CD8-positive, alpha-beta memory T cell (primary cell): ENCODE results near the gene BCAN. TPM values are rescaled to one million over a fixed set of nuclear protein-coding genes. Genes with fewer than 3 reads are reported as not detected.

ENCODE experiments used
- CTCF ChIA-PET: fragments of 350-600 bp; sonication (Branson Sonifier 250); formaldehyde crosslinking; loops from one replicate; lab custom pipeline; 2021; ENCODE audit warnings: antibody characterized with exemption; lab: Charles Lee
- POLR2A ChIA-PET: fragments of 350-600 bp; sonication (Branson Sonifier 250); formaldehyde crosslinking; loops from one replicate; lab custom pipeline; 2021; ENCODE audit warnings: antibody characterized with exemption; lab: Charles Lee
- DNase-seq, 5 donors: peaks; one replicate each; pipeline versions ENCODE4 v3.0.0 to v3.0.0-alpha.2; 2020 to 2022; ENCODE audit warnings: mixed read lengths in 1 of 5
- H3K27ac ChIP-seq: one replicate; pipeline ENCODE4 v1.7.0; 2013; ENCODE audit warnings: low read depth, mild to moderate bottlenecking, low read length, moderate library complexity
- H3K27me3 ChIP-seq: 2 replicates; pipeline ENCODE4 v1.7.0; 2013; ENCODE audit warnings: low read length, mild to moderate bottlenecking; ENCODE audit not compliant: insufficient read depth, poor library complexity, severe bottlenecking
- H3K36me3 ChIP-seq: 2 replicates; pipeline ENCODE4 v1.7.0; 2013; ENCODE audit warnings: mild to moderate bottlenecking, low read length, moderate library complexity; ENCODE audit not compliant: insufficient read depth
- H3K4me1 ChIP-seq: 2 replicates; pipeline ENCODE4 v1.7.0; 2013; ENCODE audit warnings: mild to moderate bottlenecking, low read length, moderate library complexity; ENCODE audit not compliant: insufficient read depth
- H3K4me3 ChIP-seq: 2 replicates; pipeline ENCODE4 v1.7.0; 2013; ENCODE audit warnings: mild to moderate bottlenecking, low read length
- H3K9me3 ChIP-seq: 2 replicates; pipeline ENCODE4 v1.7.0; 2013; ENCODE audit warnings: mild to moderate bottlenecking, low read length
- H3K27ac Mint-ChIP-seq, 8 donors: one replicate each; pipeline ENCODE4 v1.8.0; 2020 to 2021; ENCODE audit warnings: mixed read lengths in 8 of 8, mild to moderate bottlenecking in 6 of 8, inconsistent platforms in 3 of 8, moderate library complexity in 3 of 8
- H3K27me3 Mint-ChIP-seq, 2 donors: one replicate each; pipeline ENCODE4 v1.8.0; 2020 to 2021; ENCODE audit warnings: mixed read lengths in 2 of 2, mild to moderate bottlenecking in 1 of 2, moderate library complexity in 1 of 2
- H3K36me3 Mint-ChIP-seq, 3 donors: one replicate each; pipeline ENCODE4 v1.8.0; 2020 to 2021; ENCODE audit warnings: mixed read lengths in 3 of 3, inconsistent platforms in 1 of 3, mild to moderate bottlenecking in 1 of 3
- H3K4me1 Mint-ChIP-seq, 3 donors: one replicate each; pipeline ENCODE4 v1.8.0; 2020 to 2021; ENCODE audit warnings: mixed read lengths in 3 of 3, inconsistent platforms in 1 of 3, mild to moderate bottlenecking in 1 of 3
- H3K4me3 Mint-ChIP-seq, 7 donors: one replicate each; pipeline ENCODE4 v1.8.0; 2020 to 2021; ENCODE audit warnings: mixed read lengths in 7 of 7, mild to moderate bottlenecking in 6 of 7, moderate library complexity in 4 of 7, inconsistent platforms in 2 of 7
- H3K9me3 Mint-ChIP-seq, 5 donors: one replicate each; pipeline ENCODE4 v1.8.0; 2020 to 2022; ENCODE audit warnings: mixed read lengths in 5 of 5, mild to moderate bottlenecking in 3 of 5, moderate library complexity in 2 of 5, inconsistent platforms in 1 of 5
- polyA plus RNA-seq: library from polyadenylated mRNA; unstranded; fragments of 300-500 nt; fragmentation: Illumina TruSeq; gene quantifications from one replicate; pipeline ENCODE4 v1.2.3, GENCODE V29; 2021
- total RNA-seq, 2 experiments: library from RNA; stranded (reverse); gene quantifications; one replicate each; pipeline ENCODE4 v1.2.3, GENCODE V29; 2021

The BCAN gene
- total and polyA plus RNA-seq, 3 experiments from 2014 or later, result not detected

DNA sequence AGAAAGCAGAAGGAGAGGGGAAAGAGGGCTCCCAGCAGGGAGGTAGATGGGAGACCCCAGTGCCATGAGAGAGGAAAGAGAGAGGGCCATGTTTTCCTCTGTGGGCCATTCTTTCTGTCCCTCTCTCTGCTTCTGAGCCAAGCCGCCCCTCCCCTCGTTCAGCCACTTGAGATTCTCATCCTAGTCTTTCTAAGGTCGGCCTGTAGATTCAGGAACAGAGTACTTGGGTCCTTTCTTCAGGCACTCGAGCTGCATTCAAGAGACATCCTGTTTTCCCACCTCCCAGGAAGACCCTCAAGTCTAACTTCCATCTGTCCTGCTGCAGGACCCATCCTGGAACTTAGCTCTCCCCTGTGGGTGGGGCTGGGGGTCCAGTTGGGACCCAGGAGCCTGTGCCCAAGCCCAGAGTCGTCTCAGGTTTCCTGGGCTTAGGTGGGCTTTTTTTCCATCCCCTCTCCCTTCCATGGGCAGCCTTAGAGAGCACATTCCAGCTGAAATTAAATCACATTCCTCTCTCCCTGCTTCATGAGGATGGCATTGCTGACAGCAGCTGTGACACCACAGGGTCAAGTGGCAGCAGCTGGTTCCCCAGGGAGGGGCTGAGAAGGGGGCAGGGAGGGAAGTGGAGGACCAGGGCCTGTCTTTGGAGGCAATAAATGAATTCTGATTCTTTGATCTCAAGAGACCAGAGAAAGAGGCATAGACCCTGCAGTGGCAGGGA is 22.3 kb downstream of the BCAN start:
- H3K4me3 ChIP-seq, result no peak overlapping the region
- POLR2A ChIA-PET, result no interaction called here
- Mint-ChIP-seq H3K9me3 (no peaks in the 10 kb centered on the region), H3K27me3 (peaks cover 0 to 3% of the 10 kb centered on the region in 2 donors), H3K4me1 (peaks cover 24 to 30% (median 25%) of the 10 kb centered on the region in 3 donors), H3K27ac (no peak overlapping the region), H3K36me3 (no peaks in the 10 kb centered on the region), H3K4me3 (no peak overlapping the region)
- CTCF ChIA-PET, result interaction anchor here (1.1 to 1.7 kb wide), 3 partner anchors 13 to 40 kb away, joined by 3 to 4 read pairs (median 3); partner anchors contain the start of gene NES
- peaks cover 30% of the 10 kb centered on the region for H3K4me1 ChIP-seq
- H3K27me3 ChIP-seq, result no peaks in the 10 kb centered on the region
- H3K9me3 ChIP-seq, result no peaks in the 10 kb centered on the region
- H3K36me3 ChIP-seq, result no peaks in the 10 kb centered on the region
- DNase-seq, result no peak
- H3K27ac ChIP-seq, result peak overlapping the region; percentile 20

DNA sequence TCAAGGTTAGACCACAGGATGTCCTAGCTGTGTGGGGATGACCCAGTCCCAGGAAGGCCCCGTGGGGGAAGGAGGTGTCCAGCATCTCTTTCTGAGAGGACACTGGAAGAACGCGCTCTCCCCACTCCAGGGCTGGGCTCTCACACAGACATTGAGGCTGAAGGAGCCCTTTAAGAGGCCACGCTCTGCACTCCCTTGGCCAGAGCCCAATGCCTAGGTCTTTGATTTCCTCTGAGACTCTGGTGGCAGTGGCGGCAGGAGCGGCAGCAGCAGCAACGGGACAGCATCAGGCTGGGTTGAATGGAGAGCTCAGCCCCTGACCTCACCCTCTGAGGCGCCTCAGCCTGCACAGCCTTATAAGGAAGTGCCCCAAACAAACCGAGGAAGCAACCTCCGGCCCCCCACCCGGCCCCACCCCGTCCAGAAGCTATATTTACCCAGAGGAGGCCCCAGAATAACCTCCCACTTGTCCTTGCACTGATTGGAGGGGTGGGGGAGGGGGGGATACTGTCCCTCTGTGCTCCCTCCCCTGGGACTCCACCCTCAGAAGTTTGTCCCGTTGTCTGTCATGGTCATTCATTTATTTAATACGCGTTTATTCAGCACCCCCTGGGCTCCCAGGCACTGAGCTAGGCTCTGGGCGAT is 23.0 kb downstream of the BCAN start:
- Mint-ChIP-seq H3K4me1 (peaks cover 17 to 23% (median 19%) of the 10 kb centered on the region in 3 donors), H3K36me3 (no peaks in the 10 kb centered on the region)
- POLR2A ChIA-PET, result interaction anchor here (0.7 kb wide), 1 partner anchor 34 kb away, joined by 4 read pairs; no protein-coding TSS in a partner anchor

DNA sequence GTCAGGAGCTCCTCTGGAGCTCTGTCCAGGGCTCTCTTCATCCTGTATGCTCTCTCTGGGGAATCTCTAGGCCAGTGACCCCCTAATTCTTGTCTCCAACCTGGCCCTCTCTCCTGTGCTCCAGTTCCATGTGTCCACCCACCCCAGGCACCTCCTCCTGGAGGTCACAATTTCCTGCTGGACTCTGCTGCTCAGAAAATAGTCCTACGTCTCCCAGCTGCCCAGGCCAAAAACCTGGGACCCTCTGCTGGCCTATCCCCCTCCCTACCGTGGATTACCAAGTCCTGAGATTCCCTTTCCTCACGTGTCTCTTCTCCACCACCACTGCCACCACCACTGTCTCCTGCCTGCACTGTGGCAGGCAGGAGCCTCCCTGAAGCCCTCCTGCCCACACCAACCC is 23.6 kb downstream of the BCAN start:
- H3K36me3 Mint-ChIP-seq, result no peaks in the 10 kb centered on the region
- DNase-seq, result no peak
- Histone ChIP-seq H3K4me3 (no peak overlapping the region), H3K9me3 (no peaks in the 10 kb centered on the region), H3K4me1 (peaks cover 18% of the 10 kb centered on the region), H3K27me3 (no peaks in the 10 kb centered on the region), H3K27ac (no peak overlapping the region), H3K36me3 (no peaks in the 10 kb centered on the region)
- CTCF ChIA-PET, result interaction anchor here (0.7 to 1.7 kb wide), 2 partner anchors 12 to 176 kb away, joined by 3 to 4 read pairs; partner anchors contain the start of gene NES
- POLR2A ChIA-PET, result interaction anchor here (0.7 kb wide), 1 partner anchor 33 kb away, joined by 4 read pairs; no protein-coding TSS in a partner anchor
- H3K9me3 Mint-ChIP-seq, result no peaks in the 10 kb centered on the region
- peaks cover 10 to 17% (median 13%) of the 10 kb centered on the region in 3 donors for H3K4me1 Mint-ChIP-seq
- H3K4me3 Mint-ChIP-seq, result no peak overlapping the region
- H3K27ac Mint-ChIP-seq, result peak overlapping the region in 1 of 8 donors; percentile 51
- H3K27me3 Mint-ChIP-seq, result peaks cover 0 to 3% of the 10 kb centered on the region in 2 donors

More for the DNA sequence above, 23.0 kb downstream of the BCAN start:
- Histone ChIP-seq H3K9me3 (no peaks in the 10 kb centered on the region), H3K36me3 (no peaks in the 10 kb centered on the region), H3K4me1 (peaks cover 23% of the 10 kb centered on the region), H3K4me3 (no peak overlapping the region), H3K27me3 (no peaks in the 10 kb centered on the region), H3K27ac (peak overlapping the region; percentile 20)
- DNase-seq, result no peak
- Mint-ChIP-seq H3K9me3 (no peaks in the 10 kb centered on the region), H3K27me3 (peaks cover 0 to 3% of the 10 kb centered on the region in 2 donors), H3K4me3 (no peak overlapping the region), H3K27ac (no peak overlapping the region)
- CTCF ChIA-PET, result interaction anchor here (1.1 to 1.7 kb wide), 3 partner anchors 12 to 40 kb away, joined by 3 to 4 read pairs (median 3); partner anchors contain the start of gene NES

DNA sequence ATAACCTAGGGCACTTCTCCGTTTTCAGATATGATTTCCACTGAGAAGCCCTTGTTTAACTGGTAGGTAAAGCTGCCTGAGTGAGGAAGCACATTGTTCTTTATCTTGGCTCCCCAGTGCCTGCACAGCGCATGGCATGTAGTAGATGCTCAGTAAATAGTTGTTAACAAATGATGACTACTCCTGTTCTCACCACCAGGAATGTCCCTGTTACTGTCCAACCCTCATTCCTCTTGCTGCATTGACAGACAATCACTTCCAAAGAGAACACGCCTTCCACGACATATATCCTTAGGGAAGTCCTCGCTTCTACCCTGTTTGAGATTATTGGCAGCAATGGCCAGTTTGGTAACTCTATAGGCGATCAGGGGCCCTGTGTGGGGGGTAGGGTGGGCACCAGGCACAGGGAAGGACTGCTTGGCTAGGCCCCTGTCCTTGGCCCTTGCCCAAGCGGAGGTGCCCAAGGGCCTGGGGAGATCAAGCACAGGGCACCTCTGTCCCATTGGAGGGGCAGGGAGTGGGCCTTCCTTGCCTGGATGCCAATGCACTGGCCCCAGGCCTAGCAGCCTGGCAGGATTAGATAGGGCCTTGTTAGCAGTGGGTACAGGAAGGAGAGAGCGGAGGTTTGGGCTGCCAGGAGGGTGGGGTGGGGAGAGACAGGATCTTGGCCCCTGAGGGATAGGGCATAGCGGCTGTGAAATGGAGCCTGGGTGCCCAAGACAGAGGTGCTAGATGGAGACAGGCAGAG is 25.1 kb downstream of the BCAN start:
- Histone ChIP-seq H3K4me3 (no peak overlapping the region), H3K9me3 (no peaks in the 10 kb centered on the region), H3K27me3 (no peaks in the 10 kb centered on the region), H3K36me3 (no peaks in the 10 kb centered on the region), H3K4me1 (peaks cover 3% of the 10 kb centered on the region), H3K27ac (no peak overlapping the region)
- Mint-ChIP-seq H3K27ac (peak overlapping the region in 1 of 8 donors; percentile 43), H3K4me3 (no peak overlapping the region), H3K9me3 (no peaks in the 10 kb centered on the region), H3K27me3 (peaks cover 6 to 10% of the 10 kb centered on the region in 2 donors), H3K4me1 (peaks cover 0 to 3% (median 2%) of the 10 kb centered on the region in 3 donors), H3K36me3 (peaks cover 0 to 2% (median 0%) of the 10 kb centered on the region in 3 donors)
- ChIA-PET POLR2A (no interaction called here), CTCF (interaction anchor here (1.4 kb wide), 1 partner anchor 59 kb away, joined by 3 read pairs; no protein-coding TSS in a partner anchor)
- no peak for DNase-seq

DNA sequence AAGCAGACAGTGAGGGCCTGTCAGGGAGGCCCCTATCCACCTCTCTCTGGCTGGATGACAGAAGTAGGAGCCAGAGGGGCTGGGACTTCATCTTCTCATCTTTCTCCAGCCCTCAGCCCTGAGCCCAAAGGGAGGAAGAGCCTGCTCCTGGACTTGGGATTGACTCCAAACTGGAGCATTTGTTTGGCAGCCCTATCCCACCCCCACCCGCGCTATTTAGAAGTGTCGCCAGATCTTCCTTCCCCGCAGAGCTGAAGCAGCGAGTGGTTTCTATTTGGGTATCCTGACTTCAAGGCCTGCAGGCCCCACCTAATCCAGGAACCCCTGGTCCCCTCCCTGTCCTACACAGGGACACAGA is 25.7 kb downstream of the BCAN start:
- Mint-ChIP-seq H3K27ac (no peak overlapping the region), H3K4me1 (no peaks in the 10 kb centered on the region), H3K4me3 (no peak overlapping the region), H3K36me3 (peaks cover 0 to 2% (median 0%) of the 10 kb centered on the region in 3 donors), H3K9me3 (no peaks in the 10 kb centered on the region), H3K27me3 (peaks cover 9 to 10% of the 10 kb centered on the region in 2 donors)
- ChIA-PET POLR2A (no interaction called here), CTCF (no interaction called here)
- H3K36me3 ChIP-seq, result no peaks in the 10 kb centered on the region
- H3K27ac ChIP-seq, result no peak overlapping the region
- no peaks in the 10 kb centered on the region for H3K9me3 ChIP-seq
- no peaks in the 10 kb centered on the region for H3K27me3 ChIP-seq
- no peak for DNase-seq
- no peak overlapping the region for H3K4me3 ChIP-seq
- H3K4me1 ChIP-seq, result no peaks in the 10 kb centered on the region

DNA sequence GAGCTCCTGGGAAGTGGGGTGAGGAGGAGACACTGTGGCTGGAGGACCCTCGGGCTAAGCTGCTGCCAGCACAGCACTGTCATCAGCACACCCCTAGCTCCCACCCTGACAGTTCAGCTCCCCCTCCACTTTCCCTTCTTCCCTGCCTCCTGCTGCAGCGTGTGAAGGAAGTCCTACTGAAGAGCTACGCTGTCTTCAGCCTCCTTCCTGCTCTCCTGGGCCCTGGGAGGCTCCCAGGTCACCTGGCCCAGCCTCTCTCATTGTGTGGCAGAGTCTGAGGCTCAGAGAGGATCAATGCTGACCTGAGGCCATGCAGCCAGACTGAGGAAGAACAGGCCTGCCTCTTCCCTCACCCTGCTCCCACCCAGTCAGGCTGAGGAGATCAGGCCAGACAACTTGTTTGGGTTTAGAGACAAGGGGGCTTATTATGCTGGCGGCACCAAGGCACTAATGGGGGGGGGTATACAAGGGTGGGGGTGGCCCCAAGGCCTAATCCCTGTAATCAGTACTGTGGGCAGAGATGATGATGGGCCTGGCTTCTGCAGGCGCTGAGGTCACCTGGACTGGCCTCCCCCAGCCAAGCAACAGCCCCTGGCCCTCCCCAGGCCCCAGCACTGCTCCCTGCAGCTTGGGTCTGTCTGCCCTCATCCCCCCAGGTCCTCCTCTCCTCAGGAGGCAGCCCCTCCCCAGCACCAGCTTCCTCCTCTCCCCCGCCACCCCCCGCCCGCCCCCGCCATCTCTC is 26.2 kb downstream of the BCAN start:
- Histone ChIP-seq H3K27me3 (no peaks in the 10 kb centered on the region), H3K9me3 (no peaks in the 10 kb centered on the region), H3K27ac (no peak overlapping the region), H3K36me3 (no peaks in the 10 kb centered on the region), H3K4me3 (no peak overlapping the region), H3K4me1 (no peaks in the 10 kb centered on the region)
- Mint-ChIP-seq H3K4me3 (no peak overlapping the region), H3K36me3 (peaks cover 0 to 2% (median 0%) of the 10 kb centered on the region in 3 donors), H3K9me3 (no peaks in the 10 kb centered on the region), H3K4me1 (no peaks in the 10 kb centered on the region), H3K27ac (no peak overlapping the region), H3K27me3 (peaks cover 11 to 12% of the 10 kb centered on the region in 2 donors)
- no peak for DNase-seq
- ChIA-PET POLR2A (no interaction called here), CTCF (no interaction called here)

DNA sequence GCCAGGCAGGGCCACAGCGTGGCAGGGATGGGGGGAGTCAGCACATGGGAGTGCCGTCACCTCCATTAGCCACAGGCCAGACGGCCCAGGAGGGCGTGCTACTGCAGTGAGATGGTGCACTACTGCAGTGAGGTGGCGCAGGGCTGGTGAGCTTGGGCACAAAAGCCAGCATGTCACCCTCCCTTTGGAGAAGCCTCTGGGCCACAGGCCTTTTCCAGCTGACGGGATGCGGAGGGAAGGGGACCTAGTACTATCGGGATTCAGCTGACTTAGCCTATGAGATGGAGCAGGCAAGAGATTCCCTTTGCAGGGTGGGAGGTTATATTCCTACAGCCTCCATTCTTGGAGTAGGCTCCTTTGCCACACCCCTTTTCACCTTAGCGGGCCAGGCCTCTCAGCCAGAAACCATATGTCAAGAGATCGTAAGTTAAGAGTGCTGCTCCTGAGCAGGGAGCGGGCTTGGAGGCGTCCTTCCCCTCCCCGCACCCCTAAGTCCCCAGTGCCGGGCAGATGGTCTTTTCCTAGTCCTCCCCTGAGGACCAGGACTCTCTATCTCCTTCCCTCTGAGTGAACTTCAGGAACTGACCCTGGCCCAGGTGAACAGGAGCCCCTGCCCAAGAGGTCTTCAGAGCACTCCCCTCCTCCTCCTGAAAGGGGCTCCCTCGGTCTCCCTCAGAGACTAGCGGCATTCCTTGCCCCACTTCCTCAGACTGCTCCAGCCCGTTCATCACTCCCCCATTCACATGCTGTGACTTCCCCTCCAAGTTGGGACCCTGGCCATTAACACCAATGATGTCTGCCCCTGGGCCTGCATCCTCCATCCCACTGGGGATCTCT is 27.1 kb downstream of the BCAN start:
- peaks cover 14 to 20% of the 10 kb centered on the region in 2 donors for H3K27me3 Mint-ChIP-seq
- POLR2A ChIA-PET, result no interaction called here
- H3K9me3 Mint-ChIP-seq, result no peaks in the 10 kb centered on the region
- no peak overlapping the region for H3K4me3 Mint-ChIP-seq
- Histone ChIP-seq H3K9me3 (no peaks in the 10 kb centered on the region), H3K27me3 (peaks cover 2% of the 10 kb centered on the region), H3K4me1 (no peaks in the 10 kb centered on the region), H3K36me3 (no peaks in the 10 kb centered on the region), H3K27ac (no peak overlapping the region), H3K4me3 (no peak overlapping the region)
- H3K27ac Mint-ChIP-seq, result peak overlapping the region in 1 of 8 donors; percentile 44
- H3K36me3 Mint-ChIP-seq, result peaks cover 0 to 2% (median 0%) of the 10 kb centered on the region in 3 donors
- no peaks in the 10 kb centered on the region for H3K4me1 Mint-ChIP-seq
- DNase-seq, result no peak
- CTCF ChIA-PET, result no interaction called here
